GM18517 (cell line): ENCODE measurements around the gene NF2.

Experiments
- ATAC-seq: cut with Tn5 transposase; IDR thresholded peaks from one replicate; pipeline ENCODE4 v1.9.1; 2021; ENCODE audit warnings: mild to moderate bottlenecking, moderate library complexity; ENCODE audit not compliant: unreplicated experiment

NF2 gene

GRCh38 chr22:29661336-29661735, 57.9 kb downstream of the NF2 start:
- ATAC-seq: no peak

GRCh38 chr22:29663180-29663821, 59.9 kb downstream of the NF2 start:
- ATAC-seq: no peak

GRCh38 chr22:29665486-29665885, 62.1 kb downstream of the NF2 start:
- ATAC-seq: no peak

GRCh38 chr22:29668673-29669072, 65.2 kb downstream of the NF2 start:
- ATAC-seq: no peak

- no peak for ATAC-seq
Measured at GRCh38 chr22:29670626-29671025, 67.2 kb downstream of the NF2 start.

- ATAC-seq: no peak
Measured at GRCh38 chr22:29673361-29674066, 70.1 kb downstream of the NF2 start.

GRCh38 chr22:29674121-29674520, 70.7 kb downstream of the NF2 start:
- no peak for ATAC-seq

GRCh38 chr22:29679316-29679715, 75.9 kb downstream of the NF2 start:
- no peak for ATAC-seq

GRCh38 chr22:29683536-29683935, 80.1 kb downstream of the NF2 start:
- no peak for ATAC-seq

GRCh38 chr22:29684244-29684643, 80.8 kb downstream of the NF2 start:
- no peak for ATAC-seq

GRCh38 chr22:29689206-29689879, 85.9 kb downstream of the NF2 start:
- no peak for ATAC-seq

- ATAC-seq: no peak
Measured at GRCh38 chr22:29689880-29690213, 86.4 kb downstream of the NF2 start.

- no peak for ATAC-seq
Measured at GRCh38 chr22:29690476-29690875, 87.0 kb downstream of the NF2 start.

- ATAC-seq: no peak
Measured at GRCh38 chr22:29691636-29692326, 88.3 kb downstream of the NF2 start.

- no peak for ATAC-seq
Measured at GRCh38 chr22:29692327-29692640, 88.9 kb downstream of the NF2 start.

- ATAC-seq: no peak
Measured at GRCh38 chr22:29693161-29693560, 89.7 kb downstream of the NF2 start.

GRCh38 chr22:29693671-29694070, 90.2 kb downstream of the NF2 start:
- no peak for ATAC-seq

GRCh38 chr22:29695129-29695926, 91.9 kb downstream of the NF2 start:
- ATAC-seq: no peak

- no peak for ATAC-seq
Measured at GRCh38 chr22:29697853-29698598, 94.6 kb downstream of the NF2 start.

GRCh38 chr22:29700206-29700899, 96.9 kb downstream of the NF2 start:
- ATAC-seq: no peak
